ENCODE results near the gene AP2A2. TPM values are rescaled to one million over a fixed set of nuclear protein-coding genes. Genes with fewer than 3 reads are reported as not detected.

AP2A2 gene
- total RNA-seq, 1 experiment from 2014 or later = 123 TPM

DNA sequence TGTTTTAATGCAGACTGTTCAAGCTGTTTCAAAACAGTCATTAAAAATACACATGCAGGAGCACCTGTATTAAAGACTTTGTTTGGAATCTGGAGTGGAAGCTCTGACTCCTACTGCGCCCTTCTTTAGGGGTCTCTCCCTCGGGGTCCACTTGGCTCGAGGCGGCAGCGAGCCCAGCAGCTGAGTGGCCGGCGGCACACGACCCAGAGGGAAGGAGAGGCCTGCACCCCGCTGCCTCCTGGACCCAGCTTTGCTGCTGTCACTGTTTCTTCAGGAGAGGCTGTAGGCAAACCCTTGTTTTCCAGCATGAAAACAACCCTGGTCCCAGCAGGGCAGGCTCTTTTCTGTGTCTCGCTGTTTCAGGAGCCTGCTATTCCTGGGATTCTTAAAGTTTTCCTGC, 81.6 kb downstream of the AP2A2 start:
- CTCF ChIA-PET = no interaction called here
- Histone ChIP-seq H3K27me3 (ENCODE audit: control insufficient read depth, insufficient read depth, low read length) (no peaks in the 10 kb centered on the region), H3K9me3 (ENCODE audit: control insufficient read depth, insufficient read depth, low read depth, low read length) (no peaks in the 10 kb centered on the region), H3K27ac (ENCODE audit: low read length) (no peak overlapping the region), H3K4me3 (ENCODE audit: low read depth in 2 of 2, low read length in 2 of 2) (no peak overlapping the region), H3K4me1 (ENCODE audit: control insufficient read depth, insufficient read depth, low read length) (no peaks in the 10 kb centered on the region), H3K36me3 (ENCODE audit: control insufficient read depth, insufficient read depth, low read length) (peaks cover 6% of the 10 kb centered on the region; the same call in 1 of the 2 replicates)
- in situ Hi-C loops (cut with HindIII; ENCODE audit: low pct_unique_long_range_greater_than_20kb, low sequenced_read_pairs) = no loop called here
- intact Hi-C loops (cut with micrococcal nuclease; ENCODE audit: unreplicated experiment) = no loop called here
- TF ChIP-seq TCF7L2 (IDR thresholded peaks at IDR 0.05; ENCODE audit: low read depth, low read length) (no peak), SIN3A (IDR thresholded peaks at IDR 0.05; ENCODE audit: borderline replicate concordance, insufficient read depth, low read depth, low read length) (no peak), POLR2AphosphoS5 (IDR thresholded peaks at IDR 0.05; ENCODE audit: low read depth, low read length) (no peak)
- TF ChIP-seq, protein P1, sequence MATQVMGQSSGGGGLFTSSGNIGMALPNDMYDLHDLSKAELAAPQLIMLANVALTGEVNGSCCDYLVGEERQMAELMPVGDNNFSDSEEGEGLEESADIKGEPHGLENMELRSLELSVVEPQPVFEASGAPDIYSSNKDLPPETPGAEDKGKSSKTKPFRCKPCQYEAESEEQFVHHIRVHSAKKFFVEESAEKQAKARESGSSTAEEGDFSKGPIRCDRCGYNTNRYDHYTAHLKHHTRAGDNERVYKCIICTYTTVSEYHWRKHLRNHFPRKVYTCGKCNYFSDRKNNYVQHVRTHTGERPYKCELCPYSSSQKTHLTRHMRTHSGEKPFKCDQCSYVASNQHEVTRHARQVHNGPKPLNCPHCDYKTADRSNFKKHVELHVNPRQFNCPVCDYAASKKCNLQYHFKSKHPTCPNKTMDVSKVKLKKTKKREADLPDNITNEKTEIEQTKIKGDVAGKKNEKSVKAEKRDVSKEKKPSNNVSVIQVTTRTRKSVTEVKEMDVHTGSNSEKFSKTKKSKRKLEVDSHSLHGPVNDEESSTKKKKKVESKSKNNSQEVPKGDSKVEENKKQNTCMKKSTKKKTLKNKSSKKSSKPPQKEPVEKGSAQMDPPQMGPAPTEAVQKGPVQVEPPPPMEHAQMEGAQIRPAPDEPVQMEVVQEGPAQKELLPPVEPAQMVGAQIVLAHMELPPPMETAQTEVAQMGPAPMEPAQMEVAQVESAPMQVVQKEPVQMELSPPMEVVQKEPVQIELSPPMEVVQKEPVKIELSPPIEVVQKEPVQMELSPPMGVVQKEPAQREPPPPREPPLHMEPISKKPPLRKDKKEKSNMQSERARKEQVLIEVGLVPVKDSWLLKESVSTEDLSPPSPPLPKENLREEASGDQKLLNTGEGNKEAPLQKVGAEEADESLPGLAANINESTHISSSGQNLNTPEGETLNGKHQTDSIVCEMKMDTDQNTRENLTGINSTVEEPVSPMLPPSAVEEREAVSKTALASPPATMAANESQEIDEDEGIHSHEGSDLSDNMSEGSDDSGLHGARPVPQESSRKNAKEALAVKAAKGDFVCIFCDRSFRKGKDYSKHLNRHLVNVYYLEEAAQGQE (IDR thresholded peaks at IDR 0.05; ENCODE audit: insufficient read depth in 1 of 2, low read depth in 2 of 2, low read length in 1 of 2) = no peak
- TF ChIP-seq, protein P2, sequence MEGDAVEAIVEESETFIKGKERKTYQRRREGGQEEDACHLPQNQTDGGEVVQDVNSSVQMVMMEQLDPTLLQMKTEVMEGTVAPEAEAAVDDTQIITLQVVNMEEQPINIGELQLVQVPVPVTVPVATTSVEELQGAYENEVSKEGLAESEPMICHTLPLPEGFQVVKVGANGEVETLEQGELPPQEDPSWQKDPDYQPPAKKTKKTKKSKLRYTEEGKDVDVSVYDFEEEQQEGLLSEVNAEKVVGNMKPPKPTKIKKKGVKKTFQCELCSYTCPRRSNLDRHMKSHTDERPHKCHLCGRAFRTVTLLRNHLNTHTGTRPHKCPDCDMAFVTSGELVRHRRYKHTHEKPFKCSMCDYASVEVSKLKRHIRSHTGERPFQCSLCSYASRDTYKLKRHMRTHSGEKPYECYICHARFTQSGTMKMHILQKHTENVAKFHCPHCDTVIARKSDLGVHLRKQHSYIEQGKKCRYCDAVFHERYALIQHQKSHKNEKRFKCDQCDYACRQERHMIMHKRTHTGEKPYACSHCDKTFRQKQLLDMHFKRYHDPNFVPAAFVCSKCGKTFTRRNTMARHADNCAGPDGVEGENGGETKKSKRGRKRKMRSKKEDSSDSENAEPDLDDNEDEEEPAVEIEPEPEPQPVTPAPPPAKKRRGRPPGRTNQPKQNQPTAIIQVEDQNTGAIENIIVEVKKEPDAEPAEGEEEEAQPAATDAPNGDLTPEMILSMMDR (IDR thresholded peaks at IDR 0.05) = no peak
- no peak for ATAC-seq
- no peak for DNase-seq (ENCODE audit: low read depth, low spot score)
- POLR2A ChIA-PET = no interaction called here
- no TSS peak for BruUV-seq (replicated peaks)

DNA sequence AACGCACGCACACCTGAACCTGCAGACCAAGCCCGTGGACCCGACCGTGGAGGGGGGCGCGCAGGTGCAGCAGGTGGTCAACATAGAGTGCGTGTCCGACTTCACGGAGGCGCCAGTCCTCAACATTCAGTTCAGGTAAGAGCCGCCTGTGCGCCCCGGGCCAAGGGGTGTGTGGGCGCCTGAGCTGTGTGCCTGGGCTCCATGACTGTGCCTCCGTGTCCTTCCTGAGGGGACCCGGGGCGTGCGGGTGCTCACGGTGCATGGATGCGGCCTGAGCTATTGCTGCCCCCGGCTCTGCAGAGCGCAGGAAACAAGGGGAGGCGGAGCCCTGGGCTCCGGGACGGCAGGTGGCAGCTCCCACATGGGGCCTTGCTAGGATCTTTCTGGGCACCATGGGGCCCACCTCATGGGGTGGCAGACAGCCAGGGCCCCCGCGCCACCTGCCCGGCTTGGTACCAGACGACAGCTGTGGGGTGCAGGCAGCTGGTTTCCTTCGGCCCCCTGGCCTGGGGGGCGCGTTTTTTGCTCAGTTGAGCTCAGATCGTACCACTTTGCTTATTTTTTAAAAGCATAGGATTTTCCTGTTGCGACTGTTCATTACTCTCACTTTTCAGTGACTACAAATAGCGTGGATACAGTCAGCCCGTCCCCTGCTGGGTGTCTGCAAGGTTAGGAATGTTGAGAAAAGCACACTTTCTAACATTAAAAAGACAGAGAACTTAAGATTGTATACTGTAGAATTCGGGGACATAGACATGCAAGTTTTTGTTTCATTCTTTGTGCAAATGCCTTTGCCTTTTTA, 82.5 kb downstream of the AP2A2 start:
- peaks cover 6% of the 10 kb centered on the region; the same call in 1 of the 2 replicates for H3K36me3 ChIP-seq (ENCODE audit: control insufficient read depth, insufficient read depth, low read length)
- no peak for ATAC-seq
- TF ChIP-seq, protein P2 (IDR thresholded peaks at IDR 0.05) = no peak
- TF ChIP-seq, protein P1 (IDR thresholded peaks at IDR 0.05; ENCODE audit: insufficient read depth in 1 of 2, low read depth in 2 of 2, low read length in 1 of 2) = no peak
- no peak for TF ChIP-seq TCF7L2 (IDR thresholded peaks at IDR 0.05; ENCODE audit: low read depth, low read length)
- TF ChIP-seq POLR2AphosphoS5 (IDR thresholded peaks at IDR 0.05; ENCODE audit: low read depth, low read length) = no peak
- TF ChIP-seq SIN3A (IDR thresholded peaks at IDR 0.05; ENCODE audit: borderline replicate concordance, insufficient read depth, low read depth, low read length) = no peak
- H3K27me3 ChIP-seq (ENCODE audit: control insufficient read depth, insufficient read depth, low read length) = no peaks in the 10 kb centered on the region
- no TSS peak for BruUV-seq (replicated peaks)
- no peak overlapping the region for H3K27ac ChIP-seq (ENCODE audit: low read length)
- DNase-seq (ENCODE audit: low read depth, low spot score) = no peak
- intact Hi-C loops (cut with micrococcal nuclease; ENCODE audit: unreplicated experiment) = no loop called here
- ChIA-PET POLR2A (no interaction called here), CTCF (no interaction called here)
- H3K4me1 ChIP-seq (ENCODE audit: control insufficient read depth, insufficient read depth, low read length) = no peaks in the 10 kb centered on the region
- in situ Hi-C loops (cut with HindIII; ENCODE audit: low pct_unique_long_range_greater_than_20kb, low sequenced_read_pairs) = no loop called here
- H3K9me3 ChIP-seq (ENCODE audit: control insufficient read depth, insufficient read depth, low read depth, low read length) = no peaks in the 10 kb centered on the region
- no peak overlapping the region for H3K4me3 ChIP-seq (ENCODE audit: low read depth in 2 of 2, low read length in 2 of 2)
